ENCODE results near the gene CHST11. TPM values are rescaled to one million over a fixed set of nuclear protein-coding genes. Genes with fewer than 3 reads are reported as not detected.

CHST11 gene
- total RNA-seq, 1 donor = 8.2 TPM

GRCh38 chr12:104699489-104700190, 242.9 kb downstream of the CHST11 start:
- no peak overlapping the region for H3K4me3 ChIP-seq (ENCODE audit: low read depth, low read length)
- TF ChIP-seq CTCF (IDR thresholded peaks at IDR 0.05; ENCODE audit: insufficient read depth, low read depth, low read length) = no peak
- DNase-seq (ENCODE audit: low read depth) = no peak

GRCh38 chr12:104700324-104700723, 243.6 kb downstream of the CHST11 start:
- no peak overlapping the region for H3K4me3 ChIP-seq (ENCODE audit: low read depth, low read length)
- no peak for DNase-seq (ENCODE audit: low read depth)
- no peak for TF ChIP-seq CTCF (IDR thresholded peaks at IDR 0.05; ENCODE audit: insufficient read depth, low read depth, low read length)

GRCh38 chr12:104701301-104701700, 244.6 kb downstream of the CHST11 start:
- no peak for TF ChIP-seq CTCF (IDR thresholded peaks at IDR 0.05; ENCODE audit: insufficient read depth, low read depth, low read length)
- no peak for DNase-seq (ENCODE audit: low read depth)
- H3K4me3 ChIP-seq (ENCODE audit: low read depth, low read length) = no peak overlapping the region

GRCh38 chr12:104701756-104702155, 245.0 kb downstream of the CHST11 start:
- H3K4me3 ChIP-seq (ENCODE audit: low read depth, low read length) = no peak overlapping the region
- TF ChIP-seq CTCF (IDR thresholded peaks at IDR 0.05; ENCODE audit: insufficient read depth, low read depth, low read length) = no peak
- DNase-seq (ENCODE audit: low read depth) = no peak

GRCh38 chr12:104702565-104703139, 245.9 kb downstream of the CHST11 start:
- no peak overlapping the region for H3K4me3 ChIP-seq (ENCODE audit: low read depth, low read length)
- DNase-seq (ENCODE audit: low read depth) = peak; percentile 29

GRCh38 chr12:104703372-104703771, 246.6 kb downstream of the CHST11 start:
- H3K4me3 ChIP-seq (ENCODE audit: low read depth, low read length) = no peak overlapping the region
- TF ChIP-seq CTCF (IDR thresholded peaks at IDR 0.05; ENCODE audit: insufficient read depth, low read depth, low read length) = no peak
- DNase-seq (ENCODE audit: low read depth) = no peak

More at GRCh38 chr12:104702565-104703139, 245.9 kb downstream of the CHST11 start:
- no peak for TF ChIP-seq CTCF (IDR thresholded peaks at IDR 0.05; ENCODE audit: insufficient read depth, low read depth, low read length)

Measured in fibroblast of villous mesenchyme (primary cell).